PC-3 (cell line): ENCODE measurements around the gene COMMD2. TPM values are rescaled to one million over a fixed set of nuclear protein-coding genes. Genes with fewer than 3 reads are reported as not detected.

Experiments used
- ATAC-seq: fragments of 200-7000 bp; cut with Tn5 transposase; 2 replicates; pipeline ENCODE4 v1.9.1; 2020; ENCODE audit warnings: mild to moderate bottlenecking, moderate library complexity
- BruUV-seq: library from RNA; stranded (reverse); fragments of 400-500 nt; replicated peaks from 2 replicates; lab custom pipeline; 2021; lab: Mats Ljungman, UMichigan
- CTCF ChIA-PET: fragments of 300-600 bp; sonication (Branson Sonifier 250); formaldehyde crosslinking; loops from one replicate; lab custom pipeline; 2022; ENCODE audit warnings: antibody characterized with exemption; lab: Charles Lee
- POLR2A ChIA-PET: fragments of 300-600 bp; sonication (Branson Sonifier 250); formaldehyde crosslinking; loops from one replicate; lab custom pipeline; 2022; ENCODE audit warnings: antibody characterized with exemption; ENCODE audit not compliant: unreplicated experiment; lab: Charles Lee
- DNase-seq: peaks from one replicate; pipeline ENCODE4 v3.0.0-alpha.2; 2015
- H2AFZ ChIP-seq: fragments of 300-600 bp; sonication (generic); 2 replicates; pipeline ENCODE4 v1.6.0; 2016; ENCODE audit warnings: antibody characterized with exemption, low read length
- H3F3A ChIP-seq: fragments of 300-600 bp; sonication (generic); one replicate; pipeline ENCODE4 v1.6.0; 2017; ENCODE audit warnings: antibody characterized with exemption, low read length, control low read depth, mild to moderate bottlenecking; ENCODE audit not compliant: unreplicated experiment
- H3K27ac ChIP-seq: fragments of 300-600 bp; sonication (generic); 2 replicates; pipeline ENCODE4 v1.5.1; 2016; ENCODE audit warnings: mild to moderate bottlenecking, low read length
- H3K27me3 ChIP-seq: fragments of 300-600 bp; sonication (generic); 2 replicates; pipeline ENCODE4 v1.6.1; 2016; ENCODE audit warnings: low read length, mixed read lengths
- H3K36me3 ChIP-seq: fragments of 300-600 bp; sonication (generic); 2 replicates; pipeline ENCODE4 v1.6.1; 2016; ENCODE audit warnings: low read depth, mixed run types, low read length, mixed read lengths
- H3K4me1 ChIP-seq: fragments of 300-600 bp; sonication (generic); 2 replicates; pipeline ENCODE4 v1.5.1; 2016; ENCODE audit warnings: low read length; ENCODE audit not compliant: insufficient read depth
- H3K4me2 ChIP-seq: fragments of 300-600 bp; sonication (generic); 2 replicates; pipeline ENCODE4 v1.6.0; 2016; ENCODE audit warnings: low read length
- H3K4me3 ChIP-seq: fragments of 300-600 bp; sonication (generic); 2 replicates; pipeline ENCODE4 v1.5.1; 2016; ENCODE audit warnings: mild to moderate bottlenecking, low read length, mixed read lengths
- H3K79me2 ChIP-seq: fragments of 300-600 bp; sonication (generic); 2 replicates; pipeline ENCODE4 v1.6.1; 2017; ENCODE audit warnings: low read length, mixed read lengths
- H3K9ac ChIP-seq: fragments of 300-600 bp; sonication (generic); 2 replicates; pipeline ENCODE4 v1.6.0; 2016; ENCODE audit warnings: mild to moderate bottlenecking, low read length
- H3K9me2 ChIP-seq: fragments of 300-600 bp; sonication (generic); replicated peaks from 2 replicates; pipeline ENCODE4 v1.6.1; 2016; ENCODE audit warnings: mixed run types, low read length, mixed read lengths
- H3K9me3 ChIP-seq: fragments of 300-600 bp; sonication (generic); 2 replicates; pipeline ENCODE4 v1.6.1; 2016; ENCODE audit warnings: low read length, mixed read lengths
- H4K20me1 ChIP-seq: fragments of 300-600 bp; sonication (generic); 2 replicates; pipeline ENCODE4 v1.6.1; 2016; ENCODE audit warnings: low read length, mixed read lengths
- EZH2 ChIP-seq: fragments of 300-600 bp; sonication (generic); IDR thresholded peaks from one replicate; pipeline ENCODE4 v1.6.1; 2017; ENCODE audit warnings: antibody characterized with exemption, mild to moderate bottlenecking, low read length; ENCODE audit not compliant: unreplicated experiment
- EZH2phosphoT487 ChIP-seq: fragments of 300-600 bp; sonication (generic); IDR thresholded peaks from 2 replicates; pipeline ENCODE4 v1.6.1; 2018; ENCODE audit warnings: mild to moderate bottlenecking, antibody characterized with exemption, low read length, borderline replicate concordance
- intact Hi-C: fragments of 100-400 bp; cut with micrococcal nuclease; formaldehyde crosslinking; loops from 2 replicates; pipeline ENCODE4 v1.9.0; 2023
- total RNA-seq: library from RNA; depleted of rRNA; stranded (reverse); fragments of >200 nt; gene quantifications from 2 replicates; pipeline ENCODE4 v1.2.3, GENCODE V29; 2014
- TF ChIP-seq, protein P1 (sequence below): fragments of 300-600 bp; sonication (generic); conservative IDR thresholded peaks from 2 replicates; pipeline ENCODE4 v1.5.1; 2017; ENCODE audit warnings: antibody characterized with exemption, low read depth, mild to moderate bottlenecking, low read length

The COMMD2 gene
- total RNA-seq, 1 experiment from 2014 or later: 24.8 TPM

DNA sequence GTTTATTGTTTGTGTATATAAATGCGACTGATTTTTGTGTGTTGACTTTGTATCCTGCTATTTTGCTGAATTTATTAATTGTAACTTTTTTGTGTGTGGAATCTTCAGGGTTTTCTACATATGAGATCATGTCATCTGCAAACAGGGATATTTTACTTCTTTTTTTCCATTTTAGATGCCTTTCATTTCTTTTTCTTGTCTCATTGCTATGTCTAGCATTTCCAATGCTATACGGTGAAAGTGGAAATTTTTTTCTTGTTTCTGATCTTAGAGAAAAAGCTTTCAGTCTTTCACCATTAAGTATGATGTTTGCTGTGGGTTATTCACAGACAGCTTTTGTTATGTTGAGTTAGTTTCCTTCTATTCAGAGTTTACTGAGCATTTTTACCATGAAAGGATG is 31.4 kb downstream of the COMMD2 start:
- H3K9me3 ChIP-seq: no peaks in the 10 kb centered on the region
- H3K27me3 ChIP-seq: no peaks in the 10 kb centered on the region
- ATAC-seq: no peak
- no peak overlapping the region for H3K9ac ChIP-seq
- no peaks in the 10 kb centered on the region for H4K20me1 ChIP-seq
- H2AFZ ChIP-seq: no peak overlapping the region
- no peaks in the 10 kb centered on the region for H3K9me2 ChIP-seq
- peaks cover 5% of the 10 kb centered on the region; the same call in 1 of the 2 replicates for H3K4me1 ChIP-seq
- CTCF ChIA-PET: no interaction called here
- no peak overlapping the region for H3K4me3 ChIP-seq
- H3K36me3 ChIP-seq: no peaks in the 10 kb centered on the region
- BruUV-seq: no TSS peak
- intact Hi-C loops: no loop called here
- H3K27ac ChIP-seq: no peak overlapping the region
- H3K79me2 ChIP-seq: no peaks in the 10 kb centered on the region
- no peak overlapping the region for H3K4me2 ChIP-seq
- POLR2A ChIA-PET: no interaction called here
- no peak for DNase-seq
- H3F3A ChIP-seq: no peaks in the 10 kb centered on the region
- TF ChIP-seq EZH2 (no peak), EZH2phosphoT487 (no peak)
- TF ChIP-seq, protein P1, sequence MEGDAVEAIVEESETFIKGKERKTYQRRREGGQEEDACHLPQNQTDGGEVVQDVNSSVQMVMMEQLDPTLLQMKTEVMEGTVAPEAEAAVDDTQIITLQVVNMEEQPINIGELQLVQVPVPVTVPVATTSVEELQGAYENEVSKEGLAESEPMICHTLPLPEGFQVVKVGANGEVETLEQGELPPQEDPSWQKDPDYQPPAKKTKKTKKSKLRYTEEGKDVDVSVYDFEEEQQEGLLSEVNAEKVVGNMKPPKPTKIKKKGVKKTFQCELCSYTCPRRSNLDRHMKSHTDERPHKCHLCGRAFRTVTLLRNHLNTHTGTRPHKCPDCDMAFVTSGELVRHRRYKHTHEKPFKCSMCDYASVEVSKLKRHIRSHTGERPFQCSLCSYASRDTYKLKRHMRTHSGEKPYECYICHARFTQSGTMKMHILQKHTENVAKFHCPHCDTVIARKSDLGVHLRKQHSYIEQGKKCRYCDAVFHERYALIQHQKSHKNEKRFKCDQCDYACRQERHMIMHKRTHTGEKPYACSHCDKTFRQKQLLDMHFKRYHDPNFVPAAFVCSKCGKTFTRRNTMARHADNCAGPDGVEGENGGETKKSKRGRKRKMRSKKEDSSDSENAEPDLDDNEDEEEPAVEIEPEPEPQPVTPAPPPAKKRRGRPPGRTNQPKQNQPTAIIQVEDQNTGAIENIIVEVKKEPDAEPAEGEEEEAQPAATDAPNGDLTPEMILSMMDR: no peak

DNA sequence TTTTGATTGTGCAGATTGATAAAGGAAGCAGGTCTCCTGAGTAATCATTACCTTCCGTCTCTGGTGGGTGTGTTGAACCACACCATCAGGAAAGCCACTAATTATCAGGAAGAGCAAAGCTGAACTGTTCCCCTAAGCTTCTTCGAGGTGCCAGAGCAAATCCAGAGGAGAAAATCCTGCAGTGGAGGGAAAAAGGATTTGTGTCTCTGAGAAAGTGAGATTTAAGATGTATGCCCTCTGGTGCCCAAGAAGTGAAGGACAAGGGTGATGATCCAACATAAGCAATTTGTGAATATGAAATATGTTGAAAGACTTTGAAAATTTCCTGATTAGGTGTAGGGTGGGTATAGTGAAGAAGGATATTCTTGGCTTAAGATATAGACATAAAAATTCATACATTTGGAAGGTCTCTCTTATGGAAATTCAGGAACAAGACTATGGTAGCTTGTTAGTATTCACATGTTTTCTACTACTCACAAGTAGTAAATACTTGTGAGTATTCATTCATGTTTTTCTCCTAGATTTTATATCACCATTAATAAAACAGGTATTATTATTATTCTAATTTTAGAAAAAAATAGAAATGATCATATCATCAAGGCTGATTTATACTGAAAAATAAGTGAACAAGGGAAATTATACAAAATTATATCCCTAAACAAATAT is 34.8 kb downstream of the COMMD2 start:
- CTCF ChIA-PET: interaction anchor here (0.5 to 1.0 kb wide), 4 partner anchors 11 to 573 kb away, joined by 3 to 4 read pairs (median 4); no protein-coding TSS in a partner anchor
- Histone ChIP-seq H3K27ac (no peak overlapping the region), H3K79me2 (no peaks in the 10 kb centered on the region), H3K36me3 (no peaks in the 10 kb centered on the region), H3K4me1 (peaks cover 5% of the 10 kb centered on the region; the same call in 1 of the 2 replicates), H3K4me2 (peak overlapping the region; percentile 18; the same call in 1 of the 2 replicates), H3F3A (no peaks in the 10 kb centered on the region), H3K9me3 (no peaks in the 10 kb centered on the region), H3K27me3 (no peaks in the 10 kb centered on the region), H3K9me2 (no peaks in the 10 kb centered on the region), H2AFZ (peak overlapping the region; percentile 66), H3K4me3 (no peak overlapping the region), H3K9ac (peak overlapping the region; percentile 16; the same call in 1 of the 2 replicates), H4K20me1 (no peaks in the 10 kb centered on the region)
- DNase-seq (peak; percentile 88), ATAC-seq (peak; percentile 83)
- no TSS peak for BruUV-seq
- TF ChIP-seq, protein P1: peak; percentile 89
- TF ChIP-seq EZH2: no peak
- intact Hi-C loops: loop anchor here (1.0 to 5.0 kb wide), 6 partner anchors 58 to 223 kb away; no protein-coding TSS in a partner anchor
- POLR2A ChIA-PET: interaction anchor here (1.1 kb wide), 1 partner anchor 59 kb away, joined by 4 read pairs; the partner anchor contains the start of gene WWTR1

DNA sequence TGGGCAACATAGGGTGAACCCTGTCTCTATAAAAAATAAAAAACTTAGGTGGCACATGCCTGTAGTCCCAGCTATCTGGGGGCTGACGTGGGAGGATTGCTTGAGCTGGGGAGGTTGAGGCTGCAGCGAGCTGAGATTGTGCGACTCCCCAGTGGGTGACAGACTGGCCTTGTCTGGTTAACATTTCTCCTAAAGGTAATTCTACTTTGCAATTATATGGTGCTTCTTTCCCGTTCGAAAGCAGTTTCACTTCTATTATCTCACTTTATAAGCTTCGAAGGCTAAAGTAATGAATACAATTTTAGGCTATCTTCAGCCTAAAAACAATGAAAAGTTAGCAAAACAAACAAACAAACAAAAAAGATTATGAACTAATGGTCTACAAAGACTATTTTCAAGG is 35.3 kb downstream of the COMMD2 start:
- Histone ChIP-seq H3K27ac (no peak overlapping the region), H3F3A (no peaks in the 10 kb centered on the region), H3K36me3 (no peaks in the 10 kb centered on the region), H3K79me2 (no peaks in the 10 kb centered on the region), H3K9me3 (no peaks in the 10 kb centered on the region), H2AFZ (peak overlapping the region; percentile 66), H4K20me1 (no peaks in the 10 kb centered on the region), H3K9ac (peak overlapping the region; percentile 16; the same call in 1 of the 2 replicates), H3K4me2 (peak overlapping the region; percentile 18; the same call in 1 of the 2 replicates), H3K9me2 (no peaks in the 10 kb centered on the region), H3K27me3 (no peaks in the 10 kb centered on the region), H3K4me1 (peaks cover 5% of the 10 kb centered on the region; the same call in 1 of the 2 replicates), H3K4me3 (no peak overlapping the region)
- BruUV-seq: no TSS peak
- CTCF ChIA-PET: interaction anchor here (0.5 to 1.0 kb wide), 4 partner anchors 10 to 574 kb away, joined by 3 to 4 read pairs (median 4); no protein-coding TSS in a partner anchor
- TF ChIP-seq, protein P1: no peak
- TF ChIP-seq EZH2: no peak
- no peak for TF ChIP-seq EZH2phosphoT487
- DNase-seq: no peak
- no peak for ATAC-seq
- POLR2A ChIA-PET: interaction anchor here (1.1 kb wide), 1 partner anchor 59 kb away, joined by 4 read pairs; the partner anchor contains the start of gene WWTR1
- intact Hi-C loops: loop anchor here (1.0 to 5.0 kb wide), 6 partner anchors 58 to 223 kb away; no protein-coding TSS in a partner anchor
